HepG2 (cell line): ENCODE measurements around the gene TTC22. TPM values are rescaled to one million over a fixed set of nuclear protein-coding genes. Genes with fewer than 3 reads are reported as not detected.

Experiments used
- ATAC-seq: fragments of 200-7000 bp; cut with Tn5 transposase; 3 replicates; pipeline ENCODE4 v1.9.1; 2020; ENCODE audit warnings: mild to moderate bottlenecking, moderate library complexity
- BruUV-seq: library from RNA; stranded (reverse); fragments of 400-500 nt; replicated peaks from 2 replicates; lab custom pipeline; 2021; lab: Mats Ljungman, UMichigan
- CTCF ChIA-PET: fragments of 300-600 bp; formaldehyde crosslinking; extraction: SDS; loops from one replicate; lab custom pipeline; 2021; ENCODE audit warnings: low total read pairs, inconsistent platforms, low intra/inter-chr PET ratio; lab: Yijun Ruan, JAX
- POLR2A ChIA-PET: fragments of 350-600 bp; sonication (Branson Sonifier 250); formaldehyde crosslinking; loops from one replicate; lab custom pipeline; 2020; ENCODE audit warnings: antibody characterized with exemption, inconsistent platforms; lab: Yijun Ruan, JAX
- DNase-seq: peaks from one replicate; pipeline ENCODE4 v3.0.0-alpha.2; 2015; ENCODE audit warnings: low spot score
- FAIRE-seq: peaks from 3 replicates; lab custom pipeline; 2011; peaks lifted over from hg19 to GRCh38; lab: Jason Lieb, UNC
- H2AFZ ChIP-seq: one replicate; pipeline ENCODE4 v1.6.1; 2011; ENCODE audit warnings: low read length, inconsistent platforms
- H3K27ac ChIP-seq: fragments of 300-600 bp; 3 replicates; pipeline ENCODE4 v1.8.0; 2011; ENCODE audit warnings: mixed run types, mild to moderate bottlenecking, mixed read lengths, low read length, inconsistent platforms; ENCODE audit not compliant: insufficient read depth; ENCODE audit errors: extremely low read length
- H3K27me3 ChIP-seq, 2 experiments: fragments of 200-600 bp in 1 of 2; 2 replicates in 1 of 2; 3 replicates in 1 of 2; pipeline versions ENCODE4 v1.6.0 to v1.8.0; 2011; ENCODE audit warnings: low read length in 2 of 2, mild to moderate bottlenecking in 2 of 2, moderate library complexity in 2 of 2, inconsistent platforms in 1 of 2; ENCODE audit not compliant: insufficient read depth in 2 of 2, control insufficient read depth in 1 of 2
- H3K36me3 ChIP-seq, 2 experiments: fragments of 200-600 bp in 1 of 2; replicated peaks in 1 of 2; 2 replicates in 1 of 2; 3 replicates in 1 of 2; pipeline versions ENCODE4 v1.5.1 to v1.8.0; 2011; ENCODE audit warnings: low read length in 2 of 2, inconsistent platforms in 1 of 2; ENCODE audit not compliant: insufficient read depth in 2 of 2, control insufficient read depth in 1 of 2
- H3K4me1 ChIP-seq: 2 replicates; pipeline ENCODE4 v1.5.1; 2012; ENCODE audit warnings: low read length, inconsistent platforms; ENCODE audit not compliant: insufficient read depth
- H3K4me2 ChIP-seq: 2 replicates; pipeline ENCODE4 v1.6.0; 2011; ENCODE audit warnings: low read depth, low read length, inconsistent platforms
- H3K4me3 ChIP-seq, 3 experiments: fragments of 200-600 bp in 1 of 3; sonication (generic), shearing (Covaris generic) in 1 of 3; replicated peaks in 1 of 3; 2 replicates each; pipeline ENCODE4 v1.5.1; 2011 to 2016; ENCODE audit warnings: low read length in 3 of 3, inconsistent platforms in 2 of 3, low read depth in 2 of 3, mild to moderate bottlenecking in 2 of 3, control low read depth in 1 of 3, mixed read lengths in 1 of 3; ENCODE audit not compliant: insufficient read depth in 1 of 3
- H3K79me2 ChIP-seq: one replicate; pipeline ENCODE4 v1.6.1; 2011; ENCODE audit warnings: low read length, inconsistent platforms; ENCODE audit not compliant: insufficient read depth
- H3K9ac ChIP-seq: 2 replicates; pipeline ENCODE4 v1.6.0; 2011; ENCODE audit warnings: mild to moderate bottlenecking, low read depth, low read length, inconsistent platforms; ENCODE audit not compliant: insufficient read depth
- H3K9me3 ChIP-seq: 2 replicates; pipeline ENCODE4 v1.5.1; 2012; ENCODE audit warnings: mild to moderate bottlenecking, low read length
- H4K20me1 ChIP-seq: 2 replicates; pipeline ENCODE4 v1.6.0; 2011; ENCODE audit warnings: inconsistent platforms, mild to moderate bottlenecking, low read length, moderate library complexity; ENCODE audit not compliant: insufficient read depth
- FOXO1 ChIP-seq: sonication (generic); formaldehyde crosslinking; IDR thresholded peaks from 2 replicates; pipeline ENCODE4 v1.4.0; 2020; ENCODE audit warnings: missing genetic modification reagents
- NFAT5 ChIP-seq: sonication (generic); formaldehyde crosslinking; IDR thresholded peaks from 2 replicates; pipeline ENCODE4 v1.4.0; 2020; ENCODE audit warnings: missing genetic modification reagents
- ZNF577 ChIP-seq: sonication (generic); formaldehyde crosslinking; IDR thresholded peaks from 2 replicates; pipeline ENCODE4 v1.4.0; 2020; ENCODE audit warnings: mild to moderate bottlenecking, low read depth, missing genetic modification reagents, borderline replicate concordance
- WGBS: methylation state at CpG from one replicate; pipeline ENCODE4 v1.1.6; 2017; ENCODE audit warnings: low lambda C conversion rate; 5-methylcytosine and 5-hydroxymethylcytosine counted together
- in situ Hi-C: cut with HindIII; loops from 2 replicates; pipeline ENCODE4 v1.10.0; 2017; ENCODE audit warnings: low pct_unique_long_range_greater_than_20kb; ENCODE audit not compliant: extremely low pct_ligation_motif_present
- intact Hi-C: fragments of 100-400 bp; cut with micrococcal nuclease; formaldehyde crosslinking; loops from one replicate; pipeline ENCODE4 v1.10.0; 2022; ENCODE audit not compliant: unreplicated experiment
- polyA plus RNA-seq, 8 experiments: library from polyadenylated mRNA; depleted of rRNA in 3 of 8; stranded (reverse) in 7 of 8; unstranded in 1 of 8; fragments of >200 nt; fragmentation: Illumina TruSeq in 4 of 8; extraction: Trizol in 4 of 8; gene quantifications; 2 replicates each; pipeline versions ENCODE4 v1.2.1 to v1.2.3, GENCODE V29; 2011 to 2016; ENCODE audit warnings: low read depth in 4 of 8, missing spikeins in 1 of 8, mixed read lengths in 1 of 8; ENCODE audit not compliant: insufficient read depth in 1 of 8
- total RNA-seq, 5 experiments: library from RNA; depleted of rRNA; stranded (reverse); fragments of >200 nt; fragmentation: Illumina TruSeq; extraction: Trizol; gene quantifications; 2 replicates each; pipeline ENCODE4 v1.2.3, GENCODE V29; 2016; ENCODE audit warnings: low read depth in 1 of 5

The TTC22 gene
- total and polyA plus RNA-seq, 2 of the 13 experiments (the other 11 are each of a cell fraction or from before 2014, with no cell fraction given): not detected

GRCh38 chr1:54813485-54814125, 12.5 kb upstream of the TTC22 start:
- in situ Hi-C loops: loop anchor here (5.0 to 10.0 kb wide), 2 partner anchors 141 to 181 kb away; partner anchors contain the start of gene BSND
- POLR2A ChIA-PET: no interaction called here
- no peak overlapping the region for H3K9ac ChIP-seq

More at GRCh38 chr1:54813485-54814125, 12.5 kb upstream of the TTC22 start:
- no peak overlapping the region for H2AFZ ChIP-seq
- no peak overlapping the region for H3K4me3 ChIP-seq
- intact Hi-C loops: no loop called here
- no peaks in the 10 kb centered on the region for H3K79me2 ChIP-seq
- BruUV-seq: no TSS peak
- no peaks in the 10 kb centered on the region for H3K36me3 ChIP-seq
- peaks cover 6 to 44% of the 10 kb centered on the region in 2 experiments; a peak in 4 of 5 replicates for H3K27me3 ChIP-seq
- ATAC-seq (no peak), DNase-seq (no peak), FAIRE-seq (no peak)
- no peak overlapping the region for H3K27ac ChIP-seq
- peaks cover 40% of the 10 kb centered on the region for H3K4me1 ChIP-seq
- no peak for TF ChIP-seq ZNF577 (CRISPR knock-in tag)
- TF ChIP-seq NFAT5 (CRISPR knock-in tag): no peak
- TF ChIP-seq FOXO1 (CRISPR knock-in tag): no peak
- H3K9me3 ChIP-seq: no peaks in the 10 kb centered on the region
- no peak overlapping the region for H3K4me2 ChIP-seq
- CTCF ChIA-PET: no interaction called here
- no peaks in the 10 kb centered on the region for H4K20me1 ChIP-seq
- 37% methylated on average over 11 of the region's 13 CpGs for WGBS
